Measurements from ENCODE around the gene CHGA. TPM values are rescaled to one million over a fixed set of nuclear protein-coding genes. Genes with fewer than 3 reads are reported as not detected.
A peak's percentile ranks its signal among the peaks of the same experiment; 100 is the strongest.

The CHGA gene
- total RNA-seq, 2 donors from 2014 or later, result 69.5 to 80.1 TPM

- Histone ChIP-seq H3K4me3 (no peak overlapping the region), H3K27ac (no peak overlapping the region), H3K9me3 (no peaks in the 10 kb centered on the region), H3K4me1 (peaks cover 7% of the 10 kb centered on the region), H3K36me3 (replicated peaks in 1 of 2; ENCODE audit: insufficient read depth in 1 of 2, low read depth in 2 of 2) (no peaks in the 10 kb centered on the region), H3K27me3 (no peaks in the 10 kb centered on the region)
- ATAC-seq (no peak), DNase-seq (no peak)
- peak in 1 of 3 donors; percentile 1 for TF ChIP-seq POLR2A (IDR thresholded peaks at IDR 0.05)
- no peak for TF ChIP-seq CTCF (IDR thresholded peaks at IDR 0.05)
- intact Hi-C loops (cut with DNase I), result no loop called here
- WGBS, 2 donors, result 94 to 95% methylated on average over 20 to 30 of the region's 30 CpGs
Measured at GRCh38 chr14:92942976-92943710, 20.2 kb downstream of the CHGA start.

GRCh38 chr14:92943855-92944570 is 21.1 kb downstream of the CHGA start:
- WGBS, 2 donors, result 64 to 84% methylated on average over 4 to 17 of the region's 17 CpGs
- Histone ChIP-seq H3K27me3 (no peaks in the 10 kb centered on the region), H3K27ac (no peak overlapping the region), H3K9me3 (no peaks in the 10 kb centered on the region), H3K36me3 (replicated peaks in 1 of 2; ENCODE audit: insufficient read depth in 1 of 2, low read depth in 2 of 2) (no peaks in the 10 kb centered on the region), H3K4me1 (peaks cover 7% of the 10 kb centered on the region), H3K4me3 (no peak overlapping the region)
- DNase-seq (no peak), ATAC-seq (no peak)
- intact Hi-C loops (cut with DNase I), result no loop called here
- TF ChIP-seq CTCF (IDR thresholded peaks at IDR 0.05) (no peak), POLR2A (IDR thresholded peaks at IDR 0.05) (no peak)

- TF ChIP-seq CTCF (IDR thresholded peaks at IDR 0.05) (no peak), POLR2A (IDR thresholded peaks at IDR 0.05) (no peak)
- Histone ChIP-seq H3K36me3 (replicated peaks in 1 of 2; ENCODE audit: insufficient read depth in 1 of 2, low read depth in 2 of 2) (peaks cover 0 to under 1% of the 10 kb centered on the region in 2 donors), H3K27ac (no peak overlapping the region), H3K4me1 (peaks cover 7% of the 10 kb centered on the region), H3K4me3 (no peak overlapping the region), H3K9me3 (no peaks in the 10 kb centered on the region), H3K27me3 (no peaks in the 10 kb centered on the region)
- ATAC-seq (no peak), DNase-seq (no peak)
- WGBS, 2 donors, result 96% methylated on average over 7 of the region's 12 CpGs; no CpG with 5 or more reads in 1 of the 2 donors
- intact Hi-C loops (cut with DNase I), result no loop called here
Measured at GRCh38 chr14:92944976-92945375, 22.0 kb downstream of the CHGA start.

DNA sequence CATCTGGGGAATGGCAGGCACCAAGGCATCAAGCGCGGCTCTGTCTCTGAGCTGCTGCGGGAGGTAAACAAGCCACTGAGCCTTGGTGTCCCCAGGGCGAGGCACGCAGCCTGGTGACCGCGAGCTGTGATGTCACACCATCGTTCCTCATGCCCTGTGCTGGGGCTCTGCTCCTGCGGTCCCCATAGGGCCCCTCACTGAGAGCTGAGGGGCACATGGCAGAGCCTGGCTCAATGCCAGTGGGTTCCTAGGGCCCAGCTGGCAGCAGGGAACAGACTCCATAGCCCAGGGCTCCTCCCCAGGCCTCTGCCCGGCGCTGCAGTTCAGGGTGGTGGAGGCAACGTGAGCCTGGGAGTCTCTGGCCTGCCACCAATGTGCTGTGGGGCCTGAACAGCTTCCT is 22.6 kb downstream of the CHGA start:
- TF ChIP-seq POLR2A (IDR thresholded peaks at IDR 0.05) (no peak), CTCF (IDR thresholded peaks at IDR 0.05) (no peak)
- H3K4me1 ChIP-seq, result peaks cover 7% of the 10 kb centered on the region
- DNase-seq (no peak), ATAC-seq (no peak)
- no peak overlapping the region for H3K27ac ChIP-seq
- no peaks in the 10 kb centered on the region for H3K9me3 ChIP-seq
- H3K27me3 ChIP-seq, result no peaks in the 10 kb centered on the region
- intact Hi-C loops (cut with DNase I), result no loop called here
- no peak overlapping the region for H3K4me3 ChIP-seq
- peaks cover 0 to 4% of the 10 kb centered on the region in 2 donors for H3K36me3 ChIP-seq (replicated peaks in 1 of 2; ENCODE audit: insufficient read depth in 1 of 2, low read depth in 2 of 2)
- 91 to 97% methylated on average over 9 to 12 of the region's 12 CpGs for WGBS, 2 donors
